GM21717 (cell line): Measurements from ENCODE around the gene ATP2B2.

Experiments
- ATAC-seq: cut with Tn5 transposase; IDR thresholded peaks from one replicate; pipeline ENCODE4 v1.9.1; 2021; ENCODE audit warnings: mild to moderate bottlenecking, moderate library complexity; ENCODE audit not compliant: unreplicated experiment

ATP2B2 gene

DNA sequence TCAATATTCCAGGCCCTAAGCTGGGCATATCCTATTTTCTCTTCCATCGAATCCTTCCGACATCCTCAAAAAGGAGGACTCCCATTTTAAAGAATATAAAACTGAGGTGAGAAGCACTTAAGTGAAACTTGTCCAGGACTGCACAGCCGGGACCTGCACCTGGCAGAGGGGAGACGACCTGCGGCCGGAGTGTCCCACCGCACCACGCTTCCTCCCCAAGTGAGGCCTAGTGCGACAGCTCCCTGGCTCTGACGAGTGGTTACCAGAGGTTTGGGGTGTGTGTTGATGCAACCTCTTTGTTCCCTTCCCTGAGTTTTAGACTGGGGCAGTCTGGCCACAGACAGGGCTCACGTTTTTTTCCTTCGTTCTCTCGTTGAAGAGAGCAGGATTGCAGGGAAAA, 24.9 kb upstream of the ATP2B2 start:
- no peak for ATAC-seq

DNA sequence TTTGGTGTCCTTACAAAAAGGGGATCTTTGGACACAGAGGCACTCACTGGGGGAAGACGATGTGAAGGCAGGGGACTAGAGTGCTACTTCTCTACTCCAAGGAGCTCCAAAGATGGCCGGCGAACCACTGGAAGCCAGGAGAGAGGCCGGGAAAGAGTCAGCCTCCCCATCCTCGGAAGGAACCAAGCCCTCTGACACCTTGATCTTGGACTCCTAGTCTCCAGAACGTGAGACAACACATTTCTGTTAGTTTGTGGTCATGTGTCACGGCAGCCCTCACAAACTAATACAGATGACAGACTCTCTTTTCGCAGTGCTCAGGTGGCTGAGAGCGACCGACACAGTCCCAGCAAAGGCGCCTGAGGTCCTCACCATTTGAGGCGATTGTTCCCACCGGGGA, 24.4 kb upstream of the ATP2B2 start:
- no peak for ATAC-seq

DNA sequence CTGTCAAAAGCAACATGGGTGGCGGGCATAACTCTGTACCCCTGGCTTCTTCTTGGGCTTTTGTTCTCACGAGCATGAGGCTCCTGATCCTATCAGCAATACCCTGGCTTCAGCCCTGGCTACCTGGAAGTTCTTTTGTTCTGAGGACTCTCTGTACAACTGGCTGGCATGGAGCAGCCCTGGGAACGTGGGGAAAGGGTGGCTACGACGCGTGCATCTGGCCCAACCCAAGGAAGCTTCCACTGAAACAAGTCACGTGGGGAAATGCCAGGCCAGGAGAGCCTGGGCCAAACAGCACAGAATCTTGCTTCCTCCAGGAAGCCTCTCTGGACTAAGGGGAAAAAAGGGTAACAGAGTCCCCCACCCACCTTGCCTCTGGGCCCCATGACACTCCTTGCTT, 22.7 kb upstream of the ATP2B2 start:
- ATAC-seq, result no peak

DNA sequence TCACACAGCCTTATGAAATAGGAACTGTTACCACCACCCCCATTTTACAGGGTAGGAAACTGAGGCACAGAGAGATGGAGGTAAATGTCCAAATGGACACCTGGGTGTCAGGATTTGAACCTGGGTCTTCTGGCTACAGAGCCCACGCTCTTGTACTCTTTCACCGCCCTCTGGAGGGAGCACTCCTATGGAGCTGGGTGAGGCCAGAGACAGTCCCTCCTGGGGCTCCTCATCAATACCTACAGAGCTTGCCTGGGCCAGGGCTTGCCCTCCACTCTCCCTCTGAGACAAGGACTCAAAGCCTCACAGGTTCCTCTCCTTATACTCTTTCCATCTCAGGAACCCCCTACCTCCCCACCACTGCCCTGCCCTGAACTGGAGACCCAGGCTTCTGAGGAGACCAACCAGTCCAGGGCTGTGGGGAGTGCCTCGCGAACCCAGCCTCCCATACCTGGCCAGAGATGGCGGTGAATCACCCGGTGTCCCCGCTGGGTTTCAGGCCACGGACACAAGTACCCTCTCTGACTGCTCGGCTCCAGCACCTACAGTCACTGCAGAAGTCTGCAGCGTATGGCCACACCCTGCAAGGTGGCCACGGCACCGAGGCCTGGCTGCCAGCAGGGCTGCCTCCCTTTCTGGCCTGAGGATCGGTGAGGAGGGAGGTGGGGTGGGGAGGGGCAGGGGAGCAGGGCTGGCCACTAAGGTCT, 22.1 kb upstream of the ATP2B2 start:
- ATAC-seq, result no peak

DNA sequence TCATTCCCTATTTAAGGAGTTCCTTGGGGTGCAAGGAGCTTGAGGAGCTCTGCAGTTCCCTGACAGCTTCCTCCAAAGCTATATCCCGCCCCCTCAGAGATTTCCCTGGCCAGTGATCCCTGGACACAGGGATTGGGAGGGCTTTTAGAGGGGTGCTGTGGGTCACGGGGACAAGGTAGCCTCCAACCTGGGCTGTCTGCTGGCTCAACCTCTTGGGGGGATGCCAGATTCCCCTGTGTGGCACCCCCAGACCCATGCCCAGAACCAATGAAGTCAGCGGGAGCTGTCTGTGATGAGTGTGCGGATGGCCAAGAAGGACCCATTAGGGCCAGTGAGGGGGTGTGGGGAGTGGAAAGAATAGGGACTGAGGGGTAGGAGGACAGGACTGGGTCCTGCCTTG, 21.0 kb upstream of the ATP2B2 start:
- no peak for ATAC-seq

DNA sequence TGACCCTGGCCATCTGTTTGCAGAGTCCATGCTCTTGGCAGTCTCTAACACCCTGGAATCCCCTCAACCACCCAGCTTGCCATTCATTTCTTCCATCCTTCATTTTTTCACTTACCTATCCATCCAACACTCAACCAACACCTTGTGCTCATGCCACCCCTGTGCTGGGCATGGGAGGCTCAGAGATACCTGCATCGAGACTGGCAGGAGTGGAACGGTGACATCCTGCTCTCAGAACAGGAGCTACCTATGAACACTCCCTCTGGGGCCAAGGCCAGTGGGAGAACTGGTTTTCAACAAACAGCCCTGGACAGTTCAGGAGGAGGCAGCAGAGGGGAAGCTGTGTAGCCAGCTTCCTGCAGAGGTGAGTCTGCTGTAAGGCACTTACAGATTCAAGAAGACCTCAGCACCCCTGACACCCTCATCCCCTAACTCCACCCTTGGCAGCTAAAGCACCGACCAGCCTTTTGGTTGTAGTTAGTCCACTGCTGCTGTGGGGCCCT, 19.5 kb upstream of the ATP2B2 start:
- ATAC-seq, result no peak

DNA sequence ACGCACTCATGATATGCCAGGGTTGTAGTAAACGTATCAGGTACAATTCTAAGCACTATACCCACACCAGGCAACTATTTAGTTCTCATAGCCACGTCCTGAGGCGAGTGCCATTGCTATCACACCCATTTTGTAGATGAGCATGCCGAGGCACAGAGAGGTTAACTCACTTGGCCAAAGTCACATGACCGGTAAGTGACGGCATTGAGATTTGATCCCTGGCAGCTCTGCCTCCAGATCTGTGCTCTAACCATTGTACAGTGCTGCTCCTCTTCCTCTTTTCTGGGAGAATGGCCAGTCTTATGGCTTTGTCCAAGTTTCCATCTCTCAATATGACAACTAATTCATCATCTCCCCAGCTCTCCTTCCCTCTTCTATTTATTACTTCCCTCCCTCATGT, 18.9 kb upstream of the ATP2B2 start:
- no peak for ATAC-seq

DNA sequence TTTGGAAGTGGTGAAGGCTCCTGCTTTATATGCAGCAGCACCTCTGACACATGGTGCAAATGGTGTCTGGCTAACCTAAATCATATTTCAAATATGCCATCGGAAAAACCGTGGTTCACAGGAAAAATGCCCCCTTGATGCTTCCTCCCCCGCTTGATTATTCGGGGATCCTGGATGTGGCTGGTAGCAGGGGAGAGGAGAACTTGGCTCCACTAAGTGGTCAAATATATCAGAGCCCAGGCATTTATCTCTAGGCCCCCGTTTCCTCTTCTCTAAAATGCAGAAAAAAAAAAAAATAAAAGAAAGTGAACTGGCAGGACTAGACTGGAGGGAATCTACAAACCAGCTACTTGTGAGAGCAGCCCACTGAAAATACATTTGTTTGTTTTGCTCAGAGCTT, 18.2 kb upstream of the ATP2B2 start:
- no peak for ATAC-seq

DNA sequence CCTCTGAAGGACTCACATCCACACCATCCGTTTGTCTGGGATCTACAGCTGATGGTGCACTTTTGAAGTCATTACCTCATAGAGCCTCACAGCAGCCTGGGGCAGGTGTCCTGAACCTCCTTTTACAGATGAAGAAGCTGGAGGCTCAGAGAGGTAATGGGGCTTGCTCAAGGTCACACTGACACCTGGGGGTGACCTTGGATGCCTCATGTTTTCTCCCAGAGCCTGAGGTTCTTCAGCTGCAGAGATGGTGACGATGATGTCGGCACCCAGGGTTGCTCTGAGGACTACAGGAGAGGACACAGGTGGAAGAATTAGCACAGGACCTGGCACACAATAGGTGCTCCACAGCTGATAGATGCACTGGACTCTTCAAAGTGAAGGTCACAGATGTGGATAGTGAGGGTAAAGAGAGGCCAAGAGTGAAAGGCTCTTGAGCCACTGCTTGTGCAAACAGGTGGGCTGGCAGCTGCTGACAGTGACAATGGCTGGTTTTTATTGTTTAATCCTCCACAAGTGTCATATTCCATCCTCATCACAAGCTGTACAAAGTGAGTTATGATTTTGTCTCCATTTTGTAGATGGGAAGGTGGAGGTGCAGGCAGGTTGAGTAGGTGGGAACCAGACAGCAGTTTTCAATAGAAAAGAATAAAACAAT, 17.4 kb upstream of the ATP2B2 start:
- ATAC-seq, result no peak

DNA sequence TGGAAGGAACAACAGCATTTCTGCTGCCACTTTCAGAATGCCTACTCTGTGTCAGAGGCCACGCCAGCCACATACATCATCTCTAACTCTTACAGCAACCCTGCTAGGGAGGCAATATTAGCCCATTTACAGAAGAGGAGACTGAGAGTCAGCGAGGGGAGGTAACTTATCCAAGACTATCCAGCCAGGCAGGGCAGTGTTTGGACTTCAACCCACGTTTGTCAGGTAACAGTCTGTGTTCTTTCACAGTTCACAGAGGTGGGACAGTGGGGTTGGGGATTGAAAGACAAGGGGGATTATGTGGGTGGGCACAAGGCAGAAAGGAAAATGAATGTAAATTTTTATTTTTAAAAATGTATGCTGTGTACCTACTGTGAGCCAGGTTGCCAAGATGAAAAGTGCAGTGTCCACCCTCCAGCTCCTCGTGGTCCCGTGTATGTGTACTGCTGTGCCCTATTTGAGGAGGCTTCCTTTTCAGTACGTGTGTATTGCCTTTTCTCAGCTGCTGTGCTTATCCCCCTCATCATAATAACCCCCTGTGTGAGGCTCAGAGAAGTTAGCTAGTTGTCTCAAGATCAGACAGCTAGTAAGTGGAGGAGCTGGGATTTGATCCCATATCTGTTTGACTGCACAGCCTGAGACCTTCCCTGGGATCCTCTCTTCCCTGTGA, 16.5 kb upstream of the ATP2B2 start:
- ATAC-seq, result no peak

DNA sequence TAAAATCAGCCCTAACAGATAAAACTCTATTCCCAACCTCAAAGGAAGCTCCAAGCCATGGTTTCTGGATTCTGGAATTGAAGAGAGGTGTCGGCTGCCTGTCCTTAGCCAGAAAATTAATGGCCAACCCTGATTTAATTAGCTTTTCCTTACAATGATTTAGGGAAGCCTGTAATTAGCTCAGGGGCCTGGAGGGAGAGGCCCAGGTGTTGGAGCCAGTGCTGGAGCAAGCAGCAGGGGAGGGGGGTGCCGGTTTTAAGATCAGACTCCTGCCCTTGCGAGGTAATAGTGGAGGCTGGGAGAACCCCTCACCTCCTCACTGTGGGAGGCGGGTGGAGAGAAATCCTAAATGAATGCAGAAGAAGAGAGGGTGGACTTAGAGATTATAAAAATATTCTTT, 14.7 kb upstream of the ATP2B2 start:
- no peak for ATAC-seq

DNA sequence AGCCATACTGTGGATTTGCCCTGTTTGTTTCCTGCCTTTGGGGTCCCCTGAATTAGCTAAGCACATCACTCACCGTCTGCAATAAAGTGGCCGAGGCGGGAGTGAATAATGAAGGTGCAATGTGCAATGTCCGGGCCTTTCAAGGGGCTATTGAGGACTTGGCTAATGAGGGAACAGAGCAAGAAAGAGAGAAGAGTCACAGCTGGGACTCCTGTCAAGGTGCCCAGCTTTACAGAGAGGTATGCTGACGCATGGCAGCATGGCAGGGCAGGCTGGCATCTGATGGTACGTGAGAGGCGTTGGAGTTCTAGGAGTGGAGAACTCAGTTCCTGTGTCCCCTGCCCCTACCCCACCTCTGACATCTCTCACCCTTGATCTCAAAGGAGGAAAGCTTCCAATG, 13.8 kb upstream of the ATP2B2 start:
- ATAC-seq, result no peak

DNA sequence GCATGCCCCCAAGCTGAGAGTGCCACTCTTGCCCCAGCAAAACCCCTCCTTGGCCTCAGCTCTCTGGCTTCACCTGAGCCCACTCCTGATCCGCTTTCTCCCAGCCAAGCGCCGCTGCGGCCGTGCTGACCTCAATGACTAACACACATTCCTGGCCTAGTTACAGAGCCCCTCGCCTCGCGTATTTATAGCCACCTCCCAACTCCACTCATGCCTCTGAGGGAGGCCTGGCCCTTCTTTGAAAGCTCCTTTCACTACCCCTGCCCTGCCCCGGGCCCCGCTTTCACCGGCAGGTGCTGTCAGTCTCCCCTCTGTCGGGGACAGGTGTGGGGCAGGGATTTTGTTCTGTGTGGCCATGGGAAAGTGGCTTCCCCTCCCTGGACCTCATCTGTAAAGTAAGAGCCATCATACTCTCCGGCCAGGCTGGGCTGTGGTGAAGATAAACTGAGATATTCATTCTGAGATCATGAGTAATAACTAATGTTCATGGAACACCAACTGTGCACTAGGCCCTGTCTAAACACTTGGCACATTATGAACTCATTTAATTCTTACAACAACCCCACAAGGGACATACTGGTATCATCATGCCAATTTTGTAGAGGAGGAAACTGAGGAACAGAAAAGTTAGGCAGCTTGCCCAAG, 13.2 kb upstream of the ATP2B2 start:
- no peak for ATAC-seq

DNA sequence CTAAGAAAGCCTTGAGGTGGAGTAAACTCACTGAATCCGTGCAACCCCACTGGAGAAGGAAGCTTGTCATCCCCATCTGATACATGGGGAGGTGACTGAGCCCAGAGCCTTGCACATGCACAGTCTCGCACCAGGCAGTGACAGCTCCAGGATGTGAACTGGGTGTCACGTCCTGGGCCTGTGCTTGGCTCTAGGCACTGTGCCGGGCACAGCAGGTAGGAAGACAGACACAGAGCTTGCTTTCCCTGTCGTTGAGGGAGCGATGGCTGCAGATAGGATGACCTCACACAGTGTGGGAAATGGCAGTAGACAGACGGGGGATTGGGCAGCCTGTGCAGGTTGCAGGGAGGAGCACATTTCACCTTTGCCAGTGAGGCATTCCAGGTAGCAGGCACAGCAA, 12.2 kb upstream of the ATP2B2 start:
- ATAC-seq, result no peak

DNA sequence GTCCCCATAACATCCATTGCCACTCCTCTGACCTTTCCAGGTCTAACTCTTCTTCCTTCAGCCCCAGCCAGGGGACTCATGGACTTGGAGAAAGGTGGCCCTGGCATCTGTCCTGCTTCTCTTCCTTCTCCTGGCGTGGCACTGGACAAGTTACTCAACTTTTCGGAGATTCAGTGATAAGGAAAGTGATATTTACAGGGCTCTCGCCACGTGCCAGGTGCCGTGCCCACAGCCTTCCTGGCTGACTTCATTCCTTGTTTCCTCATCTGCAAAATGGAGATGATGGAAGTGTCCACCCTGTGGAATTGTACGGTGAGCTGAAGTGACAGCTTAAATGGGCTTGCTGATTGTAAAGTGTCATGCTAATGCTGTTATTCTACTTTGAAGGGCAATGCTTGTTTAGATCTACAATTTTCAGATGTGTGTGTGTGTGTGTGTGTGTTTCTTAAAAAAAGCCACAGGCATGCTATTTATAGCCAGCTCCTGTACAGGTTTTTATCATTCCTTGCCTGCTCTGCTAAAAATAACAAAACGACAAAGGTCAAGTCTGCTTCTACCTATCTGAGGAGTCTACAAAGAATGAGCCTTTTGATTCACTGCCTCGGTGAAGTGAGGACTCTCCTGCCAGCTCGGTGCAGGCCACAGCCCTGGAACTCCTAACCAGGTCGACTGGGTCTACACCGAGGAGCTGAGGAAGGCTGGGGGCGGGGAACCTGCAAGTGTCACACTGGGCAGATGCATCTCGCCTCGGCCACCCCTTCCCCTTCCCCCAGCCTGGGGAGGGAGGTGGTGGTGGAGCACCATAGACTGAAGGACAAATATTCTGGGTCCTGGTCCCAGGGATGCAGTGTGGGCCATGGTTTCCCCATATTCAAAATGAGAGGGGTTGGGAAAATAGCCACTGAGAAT, 11.4 kb upstream of the ATP2B2 start:
- no peak for ATAC-seq

DNA sequence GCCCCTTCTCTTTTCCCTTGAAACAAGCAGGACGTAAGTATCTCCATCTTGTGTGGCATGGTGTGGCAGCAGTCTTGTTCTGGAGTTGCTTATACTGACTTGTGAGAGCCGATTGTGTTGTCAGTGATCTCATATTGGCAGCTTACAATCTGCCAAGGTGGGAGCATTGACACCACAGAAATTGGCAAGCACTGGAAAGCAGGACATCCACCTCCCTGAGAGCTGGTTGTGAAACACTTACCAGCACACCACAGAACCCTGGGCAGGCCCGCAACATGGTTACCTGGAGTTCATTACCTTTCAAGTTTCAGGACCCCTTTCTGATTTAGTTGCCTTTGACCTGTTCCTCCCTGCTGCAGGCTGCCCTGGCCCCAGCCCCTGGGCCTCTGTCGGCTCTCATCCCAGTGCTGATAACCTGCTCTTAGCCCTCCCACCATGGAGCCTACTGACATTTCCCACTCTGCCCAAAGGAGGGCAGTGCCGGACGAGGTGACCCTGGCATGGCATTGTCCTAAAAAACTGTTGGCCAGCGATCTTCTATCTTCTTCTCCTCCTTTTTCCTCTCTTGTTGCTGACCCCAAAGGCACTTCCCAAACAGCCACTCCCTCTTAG, 10.6 kb upstream of the ATP2B2 start:
- no peak for ATAC-seq

DNA sequence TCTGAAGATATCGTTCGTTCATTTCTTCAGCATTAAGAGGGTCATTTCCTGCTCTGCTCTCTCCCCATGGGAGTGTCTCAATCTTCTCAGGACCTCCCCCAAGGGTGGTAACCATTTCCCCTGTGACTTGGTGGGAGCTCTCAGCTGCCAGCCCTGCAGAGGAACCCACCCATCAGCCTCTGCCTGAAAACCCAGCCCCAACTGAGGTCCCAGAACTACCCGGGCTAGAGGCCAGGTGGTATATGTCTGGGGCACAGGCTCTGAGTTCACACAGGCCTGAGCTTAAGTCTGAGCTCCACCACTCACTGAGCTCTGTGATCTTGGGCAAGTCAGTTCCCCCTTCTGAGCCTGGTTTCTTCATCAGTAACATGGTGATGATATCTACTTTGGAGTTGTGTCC, 10.0 kb upstream of the ATP2B2 start:
- ATAC-seq, result no peak

DNA sequence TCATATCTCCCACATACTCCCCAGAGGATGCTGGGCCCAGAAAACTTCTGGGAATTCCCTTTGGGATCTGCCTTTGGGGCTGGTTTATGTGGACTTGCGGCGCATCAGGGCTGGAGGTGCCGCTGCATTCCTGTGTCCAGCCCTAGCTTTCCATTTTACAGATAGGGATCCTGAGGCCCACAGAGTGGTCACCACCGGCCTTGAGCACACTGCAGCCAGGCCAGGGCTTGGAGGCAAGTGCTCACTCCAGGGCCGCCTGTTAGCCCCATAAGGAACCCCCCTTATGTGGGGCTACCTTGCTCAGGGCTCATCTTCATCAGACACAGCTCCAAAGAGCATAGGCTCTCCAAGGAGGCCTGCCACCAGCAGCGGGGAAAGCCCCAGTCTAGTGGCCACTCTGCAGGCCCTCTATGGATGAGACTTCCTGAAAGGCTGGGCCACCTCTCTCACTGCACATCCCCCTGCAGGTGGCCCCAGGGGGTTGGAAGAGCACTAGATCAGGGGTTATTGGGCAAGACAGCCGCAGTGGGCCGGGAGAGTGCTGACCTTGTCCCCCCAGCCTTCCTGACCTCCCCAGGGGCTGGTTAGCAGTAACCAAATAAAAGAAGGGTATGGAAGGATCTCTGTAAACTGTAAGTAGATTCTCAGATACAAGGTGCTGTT, 9.2 kb upstream of the ATP2B2 start:
- ATAC-seq, result no peak

DNA sequence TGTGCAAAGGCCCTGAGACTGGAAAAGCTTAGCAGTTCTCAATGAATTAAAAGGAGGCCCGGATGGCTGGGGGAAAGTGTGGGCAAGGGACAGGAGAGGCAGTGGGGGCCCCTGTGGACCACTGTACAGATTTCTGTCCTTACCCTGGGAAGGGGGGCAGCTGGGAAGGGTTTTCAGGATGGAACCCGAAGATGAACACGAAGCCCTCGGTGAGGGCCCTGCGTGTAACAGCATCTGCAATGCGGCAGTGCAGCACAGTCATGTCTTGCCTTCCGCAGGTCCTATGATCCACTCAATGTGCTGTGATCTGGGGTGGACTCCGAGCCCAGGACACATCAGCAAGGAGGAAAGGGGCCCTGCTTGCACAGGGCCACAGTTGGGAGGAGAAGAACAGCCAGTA, 7.9 kb upstream of the ATP2B2 start:
- no peak for ATAC-seq

DNA sequence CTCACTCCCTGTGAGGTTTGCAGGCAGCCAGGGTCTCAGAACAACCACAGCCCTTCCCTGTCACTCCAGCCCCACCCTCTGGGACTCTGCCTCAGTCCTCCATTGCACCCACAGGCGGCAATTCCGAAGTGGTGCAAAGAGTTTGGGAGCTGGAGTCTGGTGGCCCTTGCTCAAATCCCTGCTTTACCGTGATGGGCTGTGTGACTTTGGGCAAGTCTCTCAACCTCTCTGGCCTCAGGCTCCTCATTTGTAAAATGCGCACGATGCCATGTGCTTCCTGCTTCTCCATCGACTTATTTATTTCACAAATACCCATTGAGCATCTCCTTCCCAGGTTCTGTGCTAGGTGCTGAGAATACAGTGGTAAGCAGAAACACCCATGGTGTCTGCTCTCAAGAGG, 7.3 kb upstream of the ATP2B2 start:
- no peak for ATAC-seq
